ENCODE measurements around the gene SYP. TPM values are rescaled to one million over a fixed set of nuclear protein-coding genes. Genes with fewer than 3 reads are reported as not detected.
A peak's percentile ranks its signal among the peaks of the same experiment; 100 is the strongest.

SYP gene
- total and polyA plus RNA-seq, 3 donors from 2014 or later, result 1.7 to 3.4 (median 2.5) TPM

DNA sequence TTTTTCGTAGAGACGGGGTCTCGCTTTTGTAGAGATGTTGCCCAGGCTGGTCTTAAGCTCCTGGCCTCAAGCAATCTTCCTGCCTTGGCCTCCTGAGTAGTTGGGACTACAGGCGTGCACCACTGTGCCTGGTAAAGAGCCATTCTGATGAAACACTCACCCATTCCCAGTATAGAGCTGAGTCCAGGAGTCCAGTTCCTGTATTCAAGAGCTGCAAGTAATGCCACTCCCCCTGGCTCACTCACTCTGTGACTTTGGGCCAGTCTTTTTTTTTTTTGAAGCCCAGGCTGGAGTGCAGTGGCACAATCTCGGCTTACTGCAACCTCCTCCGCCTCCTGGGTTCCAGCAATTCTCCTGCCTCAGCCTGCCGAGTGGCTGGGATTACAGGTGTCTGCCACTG is 38.7 kb upstream of the SYP start:
- no peaks in the 10 kb centered on the region for H3K4me1 ChIP-seq
- TF ChIP-seq CTCF (IDR thresholded peaks at IDR 0.05) (no peak), POLR2A (IDR thresholded peaks at IDR 0.05) (no peak)
- H3K36me3 ChIP-seq (ENCODE audit: low read depth, missing control alignments), result no peaks in the 10 kb centered on the region
- intact Hi-C loops (cut with DNase I; ENCODE audit: low total_unique reads), result no loop called here
- 65 to 74% methylated on average over 4 to 7 of the region's 7 CpGs for WGBS, 2 donors
- H3K9me3 ChIP-seq, result no peaks in the 10 kb centered on the region
- H3K27ac ChIP-seq, result no peak overlapping the region
- H3K4me3 ChIP-seq, result no peak overlapping the region
- DNase-seq, result no peak
- H3K27me3 ChIP-seq, result no peaks in the 10 kb centered on the region

DNA sequence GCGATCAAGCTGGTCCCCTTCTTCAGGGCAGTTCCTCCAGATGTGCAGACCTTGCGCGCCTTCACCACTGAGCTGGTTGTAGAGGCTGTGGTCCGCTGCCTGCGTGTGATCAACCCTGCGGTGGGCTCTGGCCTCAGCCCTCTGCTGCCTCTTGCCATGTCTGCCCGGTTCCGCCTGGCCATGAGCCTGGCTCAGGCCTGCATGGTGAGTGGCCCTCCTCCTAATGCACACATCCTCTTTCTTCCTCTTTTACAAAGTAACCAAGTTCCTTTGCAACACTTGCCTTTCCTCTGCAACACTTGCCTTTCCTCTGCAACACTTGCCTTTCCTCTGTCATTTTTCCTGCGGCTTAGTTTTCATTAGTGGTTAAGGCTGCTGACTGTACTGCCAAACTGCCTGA is 37.1 kb upstream of the SYP start:
- WGBS, 2 donors, result 54 to 55% methylated on average over 8 to 9 of the region's 9 CpGs
- H3K27ac ChIP-seq, result no peak overlapping the region
- H3K36me3 ChIP-seq (ENCODE audit: low read depth, missing control alignments), result no peaks in the 10 kb centered on the region
- H3K4me1 ChIP-seq, result no peaks in the 10 kb centered on the region
- no peak overlapping the region for H3K4me3 ChIP-seq
- TF ChIP-seq CTCF (IDR thresholded peaks at IDR 0.05) (no peak), POLR2A (IDR thresholded peaks at IDR 0.05) (no peak)
- DNase-seq, result peak; percentile 35
- intact Hi-C loops (cut with DNase I; ENCODE audit: low total_unique reads), result no loop called here
- no peaks in the 10 kb centered on the region for H3K9me3 ChIP-seq
- no peaks in the 10 kb centered on the region for H3K27me3 ChIP-seq

GRCh38 chrX:49233887-49234555 is 34.0 kb upstream of the SYP start:
- intact Hi-C loops (cut with DNase I; ENCODE audit: low total_unique reads), result no loop called here
- Histone ChIP-seq H3K27ac (no peak overlapping the region), H3K9me3 (no peaks in the 10 kb centered on the region), H3K4me3 (no peak overlapping the region), H3K4me1 (no peaks in the 10 kb centered on the region), H3K27me3 (no peaks in the 10 kb centered on the region), H3K36me3 (ENCODE audit: low read depth, missing control alignments) (no peaks in the 10 kb centered on the region)
- 46% methylated on average over 33 of the region's 56 CpGs; no CpG with 5 or more reads in 1 of the 2 donors for WGBS, 2 donors
- DNase-seq, result no peak
- TF ChIP-seq POLR2A (IDR thresholded peaks at IDR 0.05), result no peak
- TF ChIP-seq CTCF (IDR thresholded peaks at IDR 0.05), result no peak

DNA sequence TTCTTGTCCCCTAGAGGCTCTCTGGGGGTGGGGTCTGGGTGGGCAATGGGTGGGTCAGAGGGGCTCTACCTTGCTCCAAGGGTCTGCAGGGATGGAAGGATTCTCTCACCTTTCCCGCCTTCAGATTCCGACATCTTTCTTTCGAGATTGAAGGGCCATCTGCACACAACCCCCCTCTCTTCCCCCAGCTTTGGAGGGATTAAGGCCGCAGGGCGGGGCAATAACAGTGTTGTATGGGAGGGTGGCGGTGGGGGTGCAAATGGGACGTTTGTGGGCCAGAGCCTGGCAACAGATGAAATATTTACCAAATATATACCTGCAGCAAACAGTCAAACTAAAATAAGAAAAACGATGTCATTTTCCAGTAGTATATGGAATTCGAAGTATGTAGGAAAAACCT is 33.2 kb upstream of the SYP start, which contains the start of gene CACNA1F:
Gene CACNA1F, minus strand, starts transcription at position 165 of the 400 bp plus-strand sequence. Its CDS starts 31 bp downstream, at position 134.
- Histone ChIP-seq H3K4me1 (no peaks in the 10 kb centered on the region), H3K36me3 (ENCODE audit: low read depth, missing control alignments) (no peaks in the 10 kb centered on the region), H3K4me3 (no peak within 1 kb of the TSS), H3K27me3 (no peaks in the 10 kb centered on the region), H3K9me3 (no peaks in the 10 kb centered on the region), H3K27ac (no peak within 1 kb of the TSS)
- no peak for TF ChIP-seq CTCF (IDR thresholded peaks at IDR 0.05)
- no peak for TF ChIP-seq POLR2A (IDR thresholded peaks at IDR 0.05)
- 59 to 74% methylated on average over 6 to 9 of the region's 9 CpGs for WGBS, 2 donors
- DNase-seq, result no peak
- intact Hi-C loops (cut with DNase I; ENCODE audit: low total_unique reads), result no loop called here

GRCh38 chrX:49232525-49232924 is 32.5 kb upstream of the SYP start:
- no peak overlapping the region for H3K4me3 ChIP-seq
- intact Hi-C loops (cut with DNase I; ENCODE audit: low total_unique reads), result no loop called here
- no peak for TF ChIP-seq CTCF (IDR thresholded peaks at IDR 0.05)
- TF ChIP-seq POLR2A (IDR thresholded peaks at IDR 0.05), result no peak
- H3K27me3 ChIP-seq, result no peaks in the 10 kb centered on the region
- no peaks in the 10 kb centered on the region for H3K4me1 ChIP-seq
- DNase-seq, result no peak
- no peaks in the 10 kb centered on the region for H3K36me3 ChIP-seq (ENCODE audit: low read depth, missing control alignments)
- no peak overlapping the region for H3K27ac ChIP-seq
- WGBS, 2 donors, result 85 to 93% methylated on average over 2 of the region's 2 CpGs
- H3K9me3 ChIP-seq, result no peaks in the 10 kb centered on the region

Measured in testis (tissue), 3 donors.